ENCODE measurements around the gene DIP2C.
"Not testable (repeated sequence)": the region's sequence is repeated elsewhere in the genome, so short reads cannot be mapped to it uniquely, and the experiment has no call there.

DIP2C gene

GRCh38 chr10:697097-697875 is 7.8 kb upstream of the DIP2C start:
- no peak for DNase-seq

- DNase-seq = no peak
Observed at GRCh38 chr10:695396-695795, 5.9 kb upstream of the DIP2C start.

GRCh38 chr10:693506-693905 is 4.0 kb upstream of the DIP2C start:
- peak; percentile 37 for DNase-seq

GRCh38 chr10:692682-693351 is 3.3 kb upstream of the DIP2C start:
- DNase-seq = no peak

- DNase-seq = no peak
Observed at GRCh38 chr10:691216-691615, 1.7 kb upstream of the DIP2C start.

GRCh38 chr10:690372-691161 is 1.1 kb upstream of the DIP2C start:
- DNase-seq = peak; percentile 37

- DNase-seq = no peak
Observed at GRCh38 chr10:689121-689451, 382 bp downstream of the DIP2C start.

- peak; percentile 31 for DNase-seq
Observed at GRCh38 chr10:688312-689120, 952 bp downstream of the DIP2C start.

- DNase-seq = no peak
Observed at GRCh38 chr10:687583-688311, 1.7 kb downstream of the DIP2C start.

- DNase-seq = no peak
Observed at GRCh38 chr10:686155-686931, 3.1 kb downstream of the DIP2C start.

GRCh38 chr10:685613-686012 is 3.9 kb downstream of the DIP2C start:
- DNase-seq = no peak

GRCh38 chr10:683448-684071 is 5.9 kb downstream of the DIP2C start:
- peak; percentile 96 for DNase-seq

GRCh38 chr10:682931-683447 is 6.5 kb downstream of the DIP2C start:
- DNase-seq = no peak

GRCh38 chr10:681670-682318 is 7.7 kb downstream of the DIP2C start:
- no peak for DNase-seq

- DNase-seq = no peak
Observed at GRCh38 chr10:680745-681144, 8.7 kb downstream of the DIP2C start.

- DNase-seq = no peak
Observed at GRCh38 chr10:680146-680545, 9.3 kb downstream of the DIP2C start.

- DNase-seq = no peak
Observed at GRCh38 chr10:679556-679955, 9.9 kb downstream of the DIP2C start.

GRCh38 chr10:678662-679005 is 10.8 kb downstream of the DIP2C start:
- DNase-seq = not testable (repeated sequence)

GRCh38 chr10:677750-678661 is 11.5 kb downstream of the DIP2C start:
- DNase-seq = no peak

Data from fibroblast of skin of right quadriceps (primary cell).